Nephron progenitor cell (in vitro differentiated cells): ENCODE results near the gene PLEKHA6.

Source experiments
- DNase-seq: peaks from one replicate; pipeline ENCODE4 v3.0.0; 2021
- H3K27ac Mint-ChIP-seq: 2 replicates; pipeline ENCODE4 v1.8.0; 2021; ENCODE audit warnings: mild to moderate bottlenecking, moderate library complexity, mixed read lengths
- H3K27me3 Mint-ChIP-seq: 2 replicates; pipeline ENCODE4 v1.8.0; 2021; ENCODE audit warnings: mild to moderate bottlenecking, low read depth, mixed read lengths; ENCODE audit not compliant: poor library complexity
- H3K36me3 Mint-ChIP-seq: 2 replicates; pipeline ENCODE4 v1.8.0; 2021; ENCODE audit warnings: low read depth, mixed read lengths
- H3K4me1 Mint-ChIP-seq: 2 replicates; pipeline ENCODE4 v1.8.0; 2021; ENCODE audit warnings: mixed read lengths
- H3K4me3 Mint-ChIP-seq: 2 replicates; pipeline ENCODE4 v1.8.0; 2021; ENCODE audit warnings: mild to moderate bottlenecking, moderate library complexity, mixed read lengths
- H3K9me3 Mint-ChIP-seq: 2 replicates; pipeline ENCODE4 v1.8.0; 2021; ENCODE audit warnings: mild to moderate bottlenecking, moderate library complexity, mixed read lengths
- TF ChIP-seq, protein P1 (sequence below): fragments of 200-600 bp; sonication (generic); IDR thresholded peaks from 2 replicates; pipeline ENCODE4 v1.5.0; 2021; ENCODE audit warnings: antibody characterized with exemption

Gene PLEKHA6

DNA sequence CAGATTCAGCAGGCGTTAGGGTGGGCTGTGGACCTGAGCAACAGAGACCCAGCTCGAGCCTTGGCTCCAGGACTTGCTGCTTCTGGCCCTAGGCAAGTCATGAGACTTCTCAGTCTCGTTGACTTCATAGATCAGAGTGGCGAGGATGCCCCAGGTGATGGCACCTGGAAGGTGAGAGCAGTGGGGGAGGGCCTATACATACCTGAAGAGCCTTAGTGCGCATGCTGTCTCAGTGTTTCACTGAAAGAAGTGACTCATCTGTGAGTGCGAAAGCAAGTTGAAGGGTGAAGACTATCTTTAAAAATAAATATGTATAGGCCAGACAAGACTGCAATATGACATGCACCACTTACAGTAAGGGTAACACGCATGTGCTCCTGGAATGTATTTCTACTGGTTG, 10.1 kb downstream of the PLEKHA6 start:
- Mint-ChIP-seq H3K27ac (no peak overlapping the region), H3K36me3 (no peaks in the 10 kb centered on the region), H3K27me3 (peaks cover 44% of the 10 kb centered on the region), H3K9me3 (no peaks in the 10 kb centered on the region), H3K4me1 (peaks cover 68% of the 10 kb centered on the region), H3K4me3 (no peak overlapping the region)
- DNase-seq = no peak
- TF ChIP-seq, protein P1, sequence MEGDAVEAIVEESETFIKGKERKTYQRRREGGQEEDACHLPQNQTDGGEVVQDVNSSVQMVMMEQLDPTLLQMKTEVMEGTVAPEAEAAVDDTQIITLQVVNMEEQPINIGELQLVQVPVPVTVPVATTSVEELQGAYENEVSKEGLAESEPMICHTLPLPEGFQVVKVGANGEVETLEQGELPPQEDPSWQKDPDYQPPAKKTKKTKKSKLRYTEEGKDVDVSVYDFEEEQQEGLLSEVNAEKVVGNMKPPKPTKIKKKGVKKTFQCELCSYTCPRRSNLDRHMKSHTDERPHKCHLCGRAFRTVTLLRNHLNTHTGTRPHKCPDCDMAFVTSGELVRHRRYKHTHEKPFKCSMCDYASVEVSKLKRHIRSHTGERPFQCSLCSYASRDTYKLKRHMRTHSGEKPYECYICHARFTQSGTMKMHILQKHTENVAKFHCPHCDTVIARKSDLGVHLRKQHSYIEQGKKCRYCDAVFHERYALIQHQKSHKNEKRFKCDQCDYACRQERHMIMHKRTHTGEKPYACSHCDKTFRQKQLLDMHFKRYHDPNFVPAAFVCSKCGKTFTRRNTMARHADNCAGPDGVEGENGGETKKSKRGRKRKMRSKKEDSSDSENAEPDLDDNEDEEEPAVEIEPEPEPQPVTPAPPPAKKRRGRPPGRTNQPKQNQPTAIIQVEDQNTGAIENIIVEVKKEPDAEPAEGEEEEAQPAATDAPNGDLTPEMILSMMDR = no peak

GRCh38 chr1:204348722-204349121, 11.0 kb downstream of the PLEKHA6 start:
- DNase-seq = peak; percentile 39
- Mint-ChIP-seq H3K27ac (no peak overlapping the region), H3K36me3 (no peaks in the 10 kb centered on the region), H3K4me1 (peaks cover 77% of the 10 kb centered on the region), H3K27me3 (peaks cover 44% of the 10 kb centered on the region), H3K9me3 (no peaks in the 10 kb centered on the region), H3K4me3 (no peak overlapping the region)
- TF ChIP-seq, protein P1 = no peak

DNA sequence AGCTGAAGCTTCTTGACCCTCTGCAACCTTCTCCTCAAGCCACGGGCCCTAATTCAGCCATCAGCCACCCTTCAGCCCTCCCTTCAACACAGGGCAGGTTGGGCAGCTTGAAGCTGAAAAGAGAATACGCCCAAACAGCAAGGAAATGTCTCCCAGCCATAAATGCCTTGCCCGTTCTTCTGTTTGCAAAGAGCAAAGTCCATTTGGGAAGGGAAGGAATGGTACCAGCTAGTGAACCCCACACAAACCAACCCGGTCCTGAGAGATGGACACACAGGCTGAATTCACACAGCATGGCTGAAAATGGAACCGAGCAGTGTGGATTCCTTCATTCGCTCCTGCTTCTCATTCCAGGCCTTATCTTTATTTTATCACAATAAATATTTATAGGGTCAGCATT, 11.5 kb downstream of the PLEKHA6 start:
- no peak overlapping the region for H3K27ac Mint-ChIP-seq
- H3K9me3 Mint-ChIP-seq = no peaks in the 10 kb centered on the region
- TF ChIP-seq, protein P1 = no peak
- H3K36me3 Mint-ChIP-seq = no peaks in the 10 kb centered on the region
- H3K4me1 Mint-ChIP-seq = peaks cover 81% of the 10 kb centered on the region
- H3K27me3 Mint-ChIP-seq = peaks cover 44% of the 10 kb centered on the region
- peak overlapping the region; percentile 30 for H3K4me3 Mint-ChIP-seq
- DNase-seq = no peak

DNA sequence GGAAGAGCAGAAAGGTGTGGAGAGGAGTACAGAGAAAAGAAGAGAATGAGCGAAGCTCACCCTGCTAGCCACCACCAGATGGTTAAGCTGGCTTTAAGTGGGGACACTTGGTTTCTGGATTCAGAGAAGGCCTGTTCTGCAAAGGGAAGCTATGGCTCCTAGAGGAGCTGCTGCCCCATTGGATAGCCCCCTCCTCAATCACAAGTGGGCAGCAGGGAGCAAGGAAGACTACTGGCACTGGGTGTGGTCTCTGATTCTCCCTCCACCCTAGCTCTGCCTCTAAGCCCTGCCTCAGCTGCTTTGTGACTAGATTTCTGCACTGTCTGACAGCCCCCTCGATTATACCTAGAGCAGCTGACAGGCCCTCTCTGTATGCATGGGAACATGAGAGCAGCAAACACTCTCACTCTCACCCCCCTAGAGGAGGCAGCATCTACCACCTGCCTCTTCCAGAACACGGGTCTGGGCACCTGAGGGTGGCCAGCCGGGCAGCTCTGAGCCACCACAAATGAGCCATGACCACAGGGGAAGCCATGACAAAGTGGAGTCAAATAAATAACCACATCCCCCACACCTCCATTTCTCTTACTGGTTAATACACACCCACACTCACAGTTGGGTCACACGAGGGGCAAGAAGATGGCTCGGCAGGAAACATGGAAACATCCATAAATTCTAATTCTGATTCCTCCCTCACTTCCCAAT, 13.6 kb downstream of the PLEKHA6 start:
- Mint-ChIP-seq H3K36me3 (no peaks in the 10 kb centered on the region), H3K4me3 (peak overlapping the region; percentile 44), H3K4me1 (peaks cover 93% of the 10 kb centered on the region), H3K27me3 (peaks cover 55% of the 10 kb centered on the region), H3K9me3 (no peaks in the 10 kb centered on the region), H3K27ac (peak overlapping the region; percentile 38)
- DNase-seq = no peak
- TF ChIP-seq, protein P1 = no peak

DNA sequence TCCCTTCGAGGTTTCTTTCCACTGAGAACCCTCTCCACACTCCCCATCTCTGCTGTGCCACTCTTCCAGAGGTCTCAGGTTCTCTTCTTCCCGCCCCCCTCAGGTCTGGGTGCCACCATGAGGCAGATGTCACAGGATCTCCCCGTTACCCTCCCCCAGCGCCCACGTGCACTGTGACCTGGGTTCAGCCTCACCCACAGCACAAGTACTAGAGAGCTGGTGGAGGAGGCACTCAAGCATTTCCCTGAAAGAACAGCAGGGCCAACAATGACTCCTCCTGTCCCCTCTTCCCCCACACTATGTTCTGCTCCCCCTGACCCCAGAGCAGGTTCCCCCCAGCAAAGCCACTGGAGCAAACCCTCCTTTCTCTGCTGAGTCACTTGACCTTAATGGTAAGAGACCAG, 14.3 kb downstream of the PLEKHA6 start:
- H3K4me1 Mint-ChIP-seq = peaks cover 93% of the 10 kb centered on the region
- no peaks in the 10 kb centered on the region for H3K9me3 Mint-ChIP-seq
- TF ChIP-seq, protein P1 = no peak
- peak overlapping the region; percentile 48 for H3K4me3 Mint-ChIP-seq
- peaks cover 61% of the 10 kb centered on the region for H3K27me3 Mint-ChIP-seq
- peak overlapping the region; percentile 38 for H3K27ac Mint-ChIP-seq
- no peaks in the 10 kb centered on the region for H3K36me3 Mint-ChIP-seq
- DNase-seq = no peak
